ENCODE results near the gene SPAG8. TPM values are rescaled to one million over a fixed set of nuclear protein-coding genes. Genes with fewer than 3 reads are reported as not detected.

The SPAG8 gene
- total RNA-seq, 4 donors from 2014 or later, result 0.65 to 2.0 (median 0.83) TPM

GRCh38 chr9:35852267-35852815 lies 40.3 kb upstream of the SPAG8 start:
- no peaks in the 10 kb centered on the region for H3K9me3 ChIP-seq
- peaks cover 0 to 24% (median 22%) of the 10 kb centered on the region in 4 donors for H3K36me3 ChIP-seq
- no peaks in the 10 kb centered on the region for H3K27me3 ChIP-seq
- TF ChIP-seq EP300 (IDR thresholded peaks at IDR 0.05), result no peak
- no peak for TF ChIP-seq CTCF (IDR thresholded peaks at IDR 0.05)
- intact Hi-C loops (cut with DNase I), result no loop called here
- peaks cover 9 to 15% (median 11%) of the 10 kb centered on the region in 4 donors for H3K4me1 ChIP-seq
- no peak for DNase-seq (ENCODE audit: extremely low spot score)
- WGBS, result 94% methylated on average over 2 of the region's 2 CpGs
- H3K27ac ChIP-seq (replicated peaks in 1 of 4), result no peak overlapping the region
- no peak overlapping the region for H3K4me3 ChIP-seq

- Histone ChIP-seq H3K4me1 (peaks cover 34 to 57% (median 51%) of the 10 kb centered on the region in 4 donors), H3K4me3 (no peak overlapping the region), H3K36me3 (peaks cover 0 to 22% (median 17%) of the 10 kb centered on the region in 4 donors), H3K27me3 (no peaks in the 10 kb centered on the region), H3K9me3 (no peaks in the 10 kb centered on the region), H3K27ac (replicated peaks in 1 of 4) (peak overlapping the region; percentile 69 to 79 (median 73))
- no peak for DNase-seq (ENCODE audit: extremely low spot score)
- WGBS, result 53% methylated on average over 4 of the region's 4 CpGs
- intact Hi-C loops (cut with DNase I), result loop anchor here (5.0 kb wide), 1 partner anchor 34 kb away; no protein-coding TSS in a partner anchor
- TF ChIP-seq POLR2A (IDR thresholded peaks at IDR 0.05; ENCODE audit: low read depth) (no peak), CTCF (IDR thresholded peaks at IDR 0.05) (no peak), POLR2AphosphoS5 (IDR thresholded peaks at IDR 0.05) (peak in 1 of 2 donors; percentile 68), EP300 (IDR thresholded peaks at IDR 0.05) (no peak)
Measured at GRCh38 chr9:35847792-35848572, 35.9 kb upstream of the SPAG8 start.

GRCh38 chr9:35845824-35846771 lies 34.0 kb upstream of the SPAG8 start:
- H3K27me3 ChIP-seq, result no peaks in the 10 kb centered on the region
- 67% methylated on average over 26 of the region's 53 CpGs for WGBS
- peak overlapping the region; percentile 75 to 84 (median 80) for H3K27ac ChIP-seq (replicated peaks in 1 of 4)
- intact Hi-C loops (cut with DNase I), result loop anchor here (5.0 kb wide), 1 partner anchor 36 kb away; no protein-coding TSS in a partner anchor
- peaks cover 0 to 24% (median 20%) of the 10 kb centered on the region in 4 donors for H3K36me3 ChIP-seq
- H3K9me3 ChIP-seq, result no peaks in the 10 kb centered on the region
- peaks cover 34 to 65% (median 57%) of the 10 kb centered on the region in 4 donors for H3K4me1 ChIP-seq
- no peak for TF ChIP-seq EP300 (IDR thresholded peaks at IDR 0.05)
- TF ChIP-seq POLR2AphosphoS5 (IDR thresholded peaks at IDR 0.05), result no peak
- no peak for TF ChIP-seq CTCF (IDR thresholded peaks at IDR 0.05)
- no peak for TF ChIP-seq POLR2A (IDR thresholded peaks at IDR 0.05; ENCODE audit: low read depth)
- DNase-seq (ENCODE audit: extremely low spot score), result no peak
- peak overlapping the region in 2 of 4 donors; percentile 10 to 18 for H3K4me3 ChIP-seq

- intact Hi-C loops (cut with DNase I), result loop anchor here (5.0 kb wide), 1 partner anchor 38 kb away; no protein-coding TSS in a partner anchor
- 18% methylated on average over 7 of the region's 7 CpGs for WGBS
- no peak for DNase-seq (ENCODE audit: extremely low spot score)
- TF ChIP-seq EP300 (IDR thresholded peaks at IDR 0.05), result no peak
- TF ChIP-seq POLR2A (IDR thresholded peaks at IDR 0.05; ENCODE audit: low read depth), result no peak
- peak in 1 of 2 donors; percentile 24 for TF ChIP-seq POLR2AphosphoS5 (IDR thresholded peaks at IDR 0.05)
- TF ChIP-seq CTCF (IDR thresholded peaks at IDR 0.05), result no peak
- Histone ChIP-seq H3K4me3 (no peak overlapping the region), H3K4me1 (peaks cover 34 to 65% (median 57%) of the 10 kb centered on the region in 4 donors), H3K36me3 (peaks cover 0 to 26% (median 21%) of the 10 kb centered on the region in 4 donors), H3K27me3 (no peaks in the 10 kb centered on the region), H3K27ac (replicated peaks in 1 of 4) (peak overlapping the region; percentile 75 to 84 (median 80)), H3K9me3 (no peaks in the 10 kb centered on the region)
Measured at GRCh38 chr9:35844628-35845270, 32.7 kb upstream of the SPAG8 start.
